Vagina (tissue), 2 donors: ENCODE results near the gene SLC12A7. TPM values are rescaled to one million over a fixed set of nuclear protein-coding genes. Genes with fewer than 3 reads are reported as not detected.

ENCODE experiments used
- DNase-seq, 2 donors: peaks; one replicate each; pipeline ENCODE4 v3.0.0-alpha.2; 2017; ENCODE audit errors: extremely low spot score in 2 of 2
- H3K27ac ChIP-seq: fragments of 200-600 bp; sonication (generic); one replicate; pipeline ENCODE4 v1.5.1; 2019
- H3K27me3 ChIP-seq: fragments of 200-600 bp; sonication (generic); one replicate; pipeline ENCODE4 v1.5.1; 2019
- H3K36me3 ChIP-seq, 2 donors: fragments of 200-600 bp; sonication (generic); one replicate each; pipeline ENCODE4 v1.5.1; 2017 to 2019
- H3K4me1 ChIP-seq: fragments of 200-600 bp; sonication (generic); one replicate; pipeline ENCODE4 v1.5.1; 2019
- H3K4me3 ChIP-seq, 2 donors: fragments of 200-600 bp; sonication (generic); 1 replicate in 1 of 2; 2 replicates in 1 of 2; pipeline ENCODE4 v1.5.1; 2016 to 2019
- H3K9me3 ChIP-seq: fragments of 200-600 bp; sonication (generic); one replicate; pipeline ENCODE4 v1.5.1; 2019
- POLR2A ChIP-seq, 2 donors: fragments of 450-650 bp; IDR thresholded peaks; one replicate each; pipeline ENCODE4 v1.6.1; 2017; ENCODE audit warnings: antibody characterized with exemption in 2 of 2, mild to moderate bottlenecking in 2 of 2, moderate library complexity in 2 of 2
- POLR2AphosphoS5 ChIP-seq, 2 donors: sonication (generic); formaldehyde crosslinking; IDR thresholded peaks; one replicate each; pipeline ENCODE4 v1.9.0; 2017; ENCODE audit warnings: antibody characterized with exemption in 2 of 2, mild to moderate bottlenecking in 2 of 2, low read depth in 1 of 2; ENCODE audit not compliant: insufficient read depth in 1 of 2
- intact Hi-C: fragments of 100-400 bp; cut with DNase I; formaldehyde crosslinking; loops from one replicate; pipeline ENCODE4 v1.15.1; 2023
- total RNA-seq: library from RNA; depleted of rRNA; stranded (reverse); fragments of >200 nt; gene quantifications from one replicate; pipeline ENCODE4 v1.2.3, GENCODE V29; 2016
- TF ChIP-seq, protein P1 (sequence below), 3 experiments: fragments of 450-650 bp in 2 of 3; fragments of 200-600 bp in 1 of 3; sonication (generic) in 1 of 3; IDR thresholded peaks; one replicate each; pipeline ENCODE4 v1.5.1; 2017 to 2019; ENCODE audit warnings: antibody characterized with exemption in 3 of 3, mild to moderate bottlenecking in 2 of 3, moderate library complexity in 2 of 3

Gene SLC12A7
- total RNA-seq, 1 donor from 2014 or later, result 21.6 TPM

DNA sequence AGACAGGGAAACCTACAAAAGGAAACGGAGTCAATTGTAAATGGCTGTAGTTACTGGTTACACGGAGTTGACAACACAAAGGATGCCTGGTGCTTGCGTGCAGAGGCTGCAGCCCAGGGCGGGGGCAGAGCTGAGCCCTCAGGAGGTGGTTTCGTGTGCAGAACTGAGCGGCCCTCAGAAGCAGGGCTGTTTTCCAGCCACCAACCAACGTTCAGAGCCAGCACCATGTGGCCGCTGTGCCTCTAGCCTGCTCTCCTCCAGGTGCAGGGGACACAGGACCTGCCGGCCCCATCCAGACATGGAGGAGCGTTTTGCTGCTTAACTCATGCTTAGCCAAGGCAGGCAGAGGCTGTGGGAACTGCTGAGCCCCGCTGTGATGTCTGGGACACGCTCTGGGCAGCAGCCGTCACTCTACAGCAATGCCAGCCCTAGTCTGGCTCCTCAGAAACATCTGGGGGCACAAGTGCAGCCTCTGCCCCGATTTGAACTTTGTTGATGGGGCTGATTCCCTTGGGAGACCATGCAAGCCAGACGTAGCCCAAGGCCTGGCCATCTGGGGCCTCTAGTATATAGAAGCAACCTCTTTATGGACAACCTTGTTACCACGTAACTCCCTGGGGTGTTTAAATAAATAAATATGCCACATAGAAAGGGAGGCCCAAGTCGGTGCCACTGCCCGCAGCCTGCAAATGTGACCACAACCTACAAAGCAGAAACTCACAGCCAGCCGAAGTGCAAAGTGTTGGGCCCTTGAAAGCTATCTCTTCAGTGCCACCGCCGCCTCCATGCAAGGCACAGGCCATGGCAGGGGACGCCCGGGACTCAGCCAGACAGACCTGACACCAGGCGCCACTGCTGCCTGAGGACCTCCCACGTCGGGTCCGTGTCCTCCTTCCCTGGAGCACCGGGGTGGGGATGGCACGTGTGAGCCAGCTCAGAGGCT lies 61.2 kb downstream of the SLC12A7 start:
- Histone ChIP-seq H3K36me3 (no peaks in the 10 kb centered on the region), H3K27ac (no peak overlapping the region), H3K27me3 (no peaks in the 10 kb centered on the region), H3K9me3 (no peaks in the 10 kb centered on the region), H3K4me3 (no peak overlapping the region), H3K4me1 (no peaks in the 10 kb centered on the region)
- TF ChIP-seq POLR2A (IDR thresholded peaks at IDR 0.05) (no peak), POLR2AphosphoS5 (IDR thresholded peaks at IDR 0.05; ENCODE audit: insufficient read depth in 1 of 2, low read depth in 1 of 2) (no peak)
- TF ChIP-seq, protein P1, sequence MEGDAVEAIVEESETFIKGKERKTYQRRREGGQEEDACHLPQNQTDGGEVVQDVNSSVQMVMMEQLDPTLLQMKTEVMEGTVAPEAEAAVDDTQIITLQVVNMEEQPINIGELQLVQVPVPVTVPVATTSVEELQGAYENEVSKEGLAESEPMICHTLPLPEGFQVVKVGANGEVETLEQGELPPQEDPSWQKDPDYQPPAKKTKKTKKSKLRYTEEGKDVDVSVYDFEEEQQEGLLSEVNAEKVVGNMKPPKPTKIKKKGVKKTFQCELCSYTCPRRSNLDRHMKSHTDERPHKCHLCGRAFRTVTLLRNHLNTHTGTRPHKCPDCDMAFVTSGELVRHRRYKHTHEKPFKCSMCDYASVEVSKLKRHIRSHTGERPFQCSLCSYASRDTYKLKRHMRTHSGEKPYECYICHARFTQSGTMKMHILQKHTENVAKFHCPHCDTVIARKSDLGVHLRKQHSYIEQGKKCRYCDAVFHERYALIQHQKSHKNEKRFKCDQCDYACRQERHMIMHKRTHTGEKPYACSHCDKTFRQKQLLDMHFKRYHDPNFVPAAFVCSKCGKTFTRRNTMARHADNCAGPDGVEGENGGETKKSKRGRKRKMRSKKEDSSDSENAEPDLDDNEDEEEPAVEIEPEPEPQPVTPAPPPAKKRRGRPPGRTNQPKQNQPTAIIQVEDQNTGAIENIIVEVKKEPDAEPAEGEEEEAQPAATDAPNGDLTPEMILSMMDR (IDR thresholded peaks at IDR 0.05), result no peak
- intact Hi-C loops, result no loop called here
- DNase-seq, result no peak

DNA sequence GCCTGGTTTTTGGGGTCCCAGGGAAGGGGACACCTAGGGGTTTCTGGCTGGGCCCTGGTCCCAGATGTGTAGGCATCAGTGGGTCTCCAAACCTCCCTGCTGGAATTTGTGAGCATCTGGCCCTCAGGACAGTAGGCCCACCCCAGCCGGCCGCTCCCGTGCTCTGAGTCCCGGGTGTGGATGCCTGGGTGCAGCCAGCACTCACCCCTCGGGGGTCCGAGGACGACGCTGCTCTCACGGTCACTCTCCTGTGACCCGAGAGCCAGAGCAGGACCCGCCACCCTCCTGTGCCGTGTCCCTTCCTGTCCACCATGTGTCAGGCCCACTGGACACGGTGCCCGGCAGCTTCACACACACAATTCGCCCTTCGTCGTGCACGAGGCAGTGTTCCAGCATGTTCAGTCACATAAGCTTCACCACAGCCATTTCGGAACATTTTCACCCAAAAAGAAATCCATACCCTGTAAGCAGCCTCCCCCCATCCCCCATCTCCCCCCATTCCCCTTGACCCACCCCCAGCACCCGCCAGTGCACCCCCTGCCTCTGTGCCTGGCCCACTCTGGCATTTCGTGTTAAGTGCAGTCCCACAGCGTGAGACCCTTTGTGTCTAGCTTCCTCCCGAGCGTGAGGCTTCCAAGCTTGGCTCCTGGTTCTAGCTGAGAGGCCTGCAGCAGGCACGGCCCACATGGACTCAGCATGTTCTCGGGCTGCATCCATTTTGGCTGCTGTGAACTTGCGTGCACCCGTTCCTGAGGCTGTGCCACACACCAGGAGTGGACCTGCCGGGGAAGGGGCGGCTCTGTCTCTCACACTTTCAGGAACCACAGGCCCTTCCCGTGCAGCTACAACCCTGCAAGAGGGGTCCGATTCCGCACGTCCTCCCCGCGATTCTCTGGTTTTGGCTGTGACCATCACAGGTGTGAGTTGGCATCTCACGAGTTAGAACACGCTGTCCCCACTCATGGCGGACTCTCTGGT lies 62.7 kb downstream of the SLC12A7 start:
- Histone ChIP-seq H3K36me3 (no peaks in the 10 kb centered on the region), H3K27me3 (no peaks in the 10 kb centered on the region), H3K4me1 (no peaks in the 10 kb centered on the region), H3K9me3 (no peaks in the 10 kb centered on the region), H3K27ac (no peak overlapping the region), H3K4me3 (no peak overlapping the region)
- TF ChIP-seq POLR2AphosphoS5 (IDR thresholded peaks at IDR 0.05; ENCODE audit: insufficient read depth in 1 of 2, low read depth in 1 of 2) (no peak), POLR2A (IDR thresholded peaks at IDR 0.05) (no peak)
- TF ChIP-seq, protein P1 (IDR thresholded peaks at IDR 0.05), result no peak
- intact Hi-C loops, result no loop called here
- no peak for DNase-seq

DNA sequence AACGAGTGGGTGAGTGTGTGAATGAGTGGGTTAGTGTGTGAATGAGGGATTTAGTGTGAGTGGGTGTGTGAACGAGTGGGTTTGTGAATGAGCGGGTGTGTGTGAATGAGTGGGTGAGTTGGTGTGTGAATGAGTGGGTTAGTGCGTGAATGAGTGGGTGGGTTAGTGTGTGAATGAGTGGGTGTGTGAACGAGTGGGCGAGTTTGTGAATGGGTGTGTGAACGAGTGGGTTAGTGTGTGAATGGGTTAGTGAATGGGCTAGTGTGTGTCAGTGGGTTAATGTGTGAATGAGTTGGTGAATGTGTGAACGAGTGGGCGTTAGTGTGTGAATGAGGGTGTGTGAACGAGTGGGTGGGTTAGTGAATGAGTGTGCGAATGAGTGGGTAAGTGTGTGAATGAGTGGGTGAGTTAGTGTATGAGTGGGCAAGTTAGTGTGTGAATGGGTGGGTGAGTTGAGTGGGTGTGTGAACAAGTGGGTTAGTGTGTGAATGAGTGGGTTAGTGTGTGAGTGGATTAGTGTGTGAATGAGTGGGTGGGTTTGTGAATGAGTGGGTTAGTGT lies 63.6 kb downstream of the SLC12A7 start:
- H3K4me3 ChIP-seq, result no peak overlapping the region
- no peak overlapping the region for H3K27ac ChIP-seq
- intact Hi-C loops, result no loop called here
- H3K36me3 ChIP-seq, result no peaks in the 10 kb centered on the region
- no peaks in the 10 kb centered on the region for H3K9me3 ChIP-seq
- no peak for TF ChIP-seq POLR2A (IDR thresholded peaks at IDR 0.05)
- TF ChIP-seq, protein P1 (IDR thresholded peaks at IDR 0.05), result no peak
- TF ChIP-seq POLR2AphosphoS5 (IDR thresholded peaks at IDR 0.05; ENCODE audit: insufficient read depth in 1 of 2, low read depth in 1 of 2), result no peak
- no peaks in the 10 kb centered on the region for H3K27me3 ChIP-seq
- no peak for DNase-seq
- no peaks in the 10 kb centered on the region for H3K4me1 ChIP-seq

DNA sequence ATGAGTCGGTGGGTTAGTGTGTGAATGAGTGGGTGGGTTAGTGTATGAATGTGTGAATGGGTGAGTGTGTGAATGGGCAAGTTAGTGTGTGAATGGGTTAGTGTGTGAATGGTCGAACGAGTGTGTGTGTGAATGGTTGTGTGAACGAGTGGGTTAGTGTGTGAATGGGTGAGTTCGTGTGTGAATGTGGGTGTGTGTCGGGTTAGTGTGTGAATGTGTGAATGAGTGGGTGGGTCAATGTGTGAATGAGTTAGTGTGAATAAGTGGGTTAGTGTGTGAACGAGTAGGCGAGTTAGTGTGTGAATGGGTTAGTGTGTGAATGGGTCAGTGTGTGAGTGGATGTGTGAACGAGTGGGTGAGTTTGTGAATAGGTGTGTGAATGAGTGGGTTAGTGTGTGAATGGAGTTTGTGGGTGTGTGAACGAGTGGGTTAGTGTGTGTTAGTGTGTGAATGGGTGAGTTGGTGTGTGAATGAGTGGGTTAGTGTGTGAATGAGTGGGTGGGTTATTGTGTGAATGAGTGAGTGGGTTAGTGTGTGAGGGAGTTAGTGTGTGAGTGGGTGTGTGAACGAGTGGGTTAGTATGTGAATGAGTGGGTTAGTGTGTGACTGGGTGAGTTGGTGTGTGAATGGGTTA lies 64.4 kb downstream of the SLC12A7 start:
- intact Hi-C loops, result no loop called here
- no peaks in the 10 kb centered on the region for H3K4me1 ChIP-seq

More for the DNA sequence above, 64.4 kb downstream of the SLC12A7 start:
- Histone ChIP-seq H3K27me3 (no peaks in the 10 kb centered on the region), H3K36me3 (no peaks in the 10 kb centered on the region), H3K27ac (no peak overlapping the region), H3K4me3 (no peak overlapping the region), H3K9me3 (no peaks in the 10 kb centered on the region)
- DNase-seq, result no peak
- TF ChIP-seq POLR2AphosphoS5 (IDR thresholded peaks at IDR 0.05; ENCODE audit: insufficient read depth in 1 of 2, low read depth in 1 of 2) (no peak), POLR2A (IDR thresholded peaks at IDR 0.05) (no peak)
- TF ChIP-seq, protein P1 (IDR thresholded peaks at IDR 0.05), result no peak
